ENCODE results near the gene EPHB2. TPM values are rescaled to one million over a fixed set of nuclear protein-coding genes. Genes with fewer than 3 reads are reported as not detected.

Gene EPHB2
- total RNA-seq, 2 donors from 2014 or later, result not detected

DNA sequence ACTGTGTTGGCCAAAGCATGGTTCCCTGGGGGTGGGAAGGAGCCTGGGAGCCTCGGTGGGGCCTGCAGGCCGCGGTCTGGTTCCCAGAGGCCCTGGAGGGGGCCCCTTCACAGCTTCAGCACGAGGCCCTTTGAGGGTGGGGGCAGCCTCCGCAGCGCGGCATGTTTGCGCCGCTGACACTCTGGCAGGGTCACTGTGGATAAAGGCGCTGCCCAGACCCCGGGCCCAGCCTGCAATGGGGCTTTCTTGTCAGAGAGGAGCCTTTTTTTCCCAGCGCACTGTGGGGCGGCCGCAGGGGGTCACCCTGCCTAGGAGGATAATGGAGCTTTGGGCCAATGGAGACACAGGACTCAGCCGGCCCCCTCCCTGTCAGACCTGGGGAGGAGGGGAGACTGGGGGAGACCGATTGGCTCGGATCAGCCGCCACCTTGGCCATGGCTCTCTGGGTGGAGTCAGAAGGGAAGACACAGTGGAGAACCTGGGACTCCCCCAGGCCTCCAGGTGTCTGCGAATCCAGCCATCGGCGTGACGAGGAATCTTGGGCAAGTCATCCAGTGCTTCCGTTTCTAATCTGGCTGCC lies 26.0 kb downstream of the EPHB2 start:
- no peaks in the 10 kb centered on the region for H3K9me3 Mint-ChIP-seq
- H3K36me3 Mint-ChIP-seq, result no peaks in the 10 kb centered on the region
- DNase-seq (ENCODE audit: low spot score in 2 of 2) (no peak), ATAC-seq (no peak)
- no peak overlapping the region for H3K27ac Mint-ChIP-seq

DNA sequence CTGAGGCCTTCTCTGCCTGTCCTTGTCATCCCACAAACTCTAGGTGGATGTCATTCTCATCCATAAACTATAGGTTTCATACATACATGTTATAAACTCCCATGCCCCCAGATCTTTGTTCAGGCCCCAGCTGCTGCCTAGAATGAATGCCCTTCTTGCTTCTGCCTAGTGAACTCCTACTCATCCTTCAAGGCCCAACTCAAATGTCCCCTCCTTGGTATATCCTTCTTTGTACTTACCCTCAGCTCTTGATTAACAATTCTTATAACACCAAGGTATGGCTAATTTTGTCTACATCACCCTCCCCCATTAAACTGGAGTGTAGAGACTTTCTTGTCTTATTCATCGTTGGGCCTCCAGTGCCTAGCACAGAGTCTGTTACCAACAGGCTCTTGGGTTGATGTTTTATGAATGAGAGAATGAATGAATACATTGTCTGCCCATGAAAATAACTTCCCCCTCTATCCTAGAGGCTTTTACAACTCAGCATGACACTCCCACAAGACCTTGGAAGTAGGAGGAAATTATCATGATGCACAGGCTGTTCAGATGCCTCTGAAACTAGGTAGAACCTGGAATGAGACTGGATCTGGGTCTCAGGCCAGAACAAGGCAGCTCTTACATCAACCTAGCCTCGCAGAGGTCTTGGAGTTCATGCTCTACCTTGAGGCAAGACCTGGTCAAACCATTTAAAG lies 26.9 kb downstream of the EPHB2 start:
- DNase-seq (ENCODE audit: low spot score in 2 of 2) (no peak), ATAC-seq (no peak)
- Mint-ChIP-seq H3K36me3 (no peaks in the 10 kb centered on the region), H3K9me3 (no peaks in the 10 kb centered on the region), H3K27ac (peak overlapping the region in 1 of 2 donors; percentile 27)

DNA sequence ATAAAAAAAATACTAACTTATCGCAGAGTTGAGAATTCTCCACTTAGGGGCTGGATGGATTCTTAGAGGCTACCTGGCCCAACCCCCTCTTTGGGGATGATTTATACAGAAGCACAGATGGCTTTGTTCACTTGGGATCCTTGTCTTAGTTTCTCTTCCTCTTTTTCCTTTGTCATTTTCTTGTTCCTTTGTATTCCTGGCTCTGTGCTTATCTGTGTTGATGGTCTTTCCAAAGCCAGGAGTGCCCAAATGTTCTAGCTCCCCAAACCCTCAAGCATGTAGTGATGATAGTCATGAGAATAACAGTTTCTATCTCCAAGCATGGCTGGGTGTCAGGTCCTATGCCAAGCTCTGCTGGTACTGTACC lies 27.4 kb downstream of the EPHB2 start:
- no peak for DNase-seq (ENCODE audit: low spot score in 2 of 2)
- H3K36me3 Mint-ChIP-seq, result no peaks in the 10 kb centered on the region
- no peaks in the 10 kb centered on the region for H3K9me3 Mint-ChIP-seq
- no peak for ATAC-seq
- H3K27ac Mint-ChIP-seq, result no peak overlapping the region

DNA sequence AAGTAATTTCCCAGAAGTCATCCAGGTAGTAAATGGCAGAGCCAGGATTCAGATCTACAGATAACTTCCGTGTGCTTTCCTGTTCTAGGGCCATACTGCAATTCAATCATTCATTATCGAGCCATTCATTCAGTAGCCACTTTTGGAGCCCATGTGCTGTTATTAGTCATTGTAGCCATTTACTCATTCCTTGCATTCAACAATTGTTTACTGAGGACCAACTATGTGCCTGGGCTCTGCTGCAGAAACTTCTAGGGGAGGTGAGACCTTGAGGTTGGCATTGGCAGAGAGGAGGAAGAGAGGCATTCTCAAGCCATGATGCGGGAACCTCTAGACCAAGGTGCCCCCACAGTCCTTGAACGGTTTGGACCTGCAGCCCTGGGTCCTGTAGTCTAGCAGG lies 27.9 kb downstream of the EPHB2 start:
- H3K27ac Mint-ChIP-seq, result no peak overlapping the region
- H3K36me3 Mint-ChIP-seq, result no peaks in the 10 kb centered on the region
- peak in 1 of 2 donors; percentile 35 for ATAC-seq
- no peak for DNase-seq (ENCODE audit: low spot score in 2 of 2)
- no peaks in the 10 kb centered on the region for H3K9me3 Mint-ChIP-seq

DNA sequence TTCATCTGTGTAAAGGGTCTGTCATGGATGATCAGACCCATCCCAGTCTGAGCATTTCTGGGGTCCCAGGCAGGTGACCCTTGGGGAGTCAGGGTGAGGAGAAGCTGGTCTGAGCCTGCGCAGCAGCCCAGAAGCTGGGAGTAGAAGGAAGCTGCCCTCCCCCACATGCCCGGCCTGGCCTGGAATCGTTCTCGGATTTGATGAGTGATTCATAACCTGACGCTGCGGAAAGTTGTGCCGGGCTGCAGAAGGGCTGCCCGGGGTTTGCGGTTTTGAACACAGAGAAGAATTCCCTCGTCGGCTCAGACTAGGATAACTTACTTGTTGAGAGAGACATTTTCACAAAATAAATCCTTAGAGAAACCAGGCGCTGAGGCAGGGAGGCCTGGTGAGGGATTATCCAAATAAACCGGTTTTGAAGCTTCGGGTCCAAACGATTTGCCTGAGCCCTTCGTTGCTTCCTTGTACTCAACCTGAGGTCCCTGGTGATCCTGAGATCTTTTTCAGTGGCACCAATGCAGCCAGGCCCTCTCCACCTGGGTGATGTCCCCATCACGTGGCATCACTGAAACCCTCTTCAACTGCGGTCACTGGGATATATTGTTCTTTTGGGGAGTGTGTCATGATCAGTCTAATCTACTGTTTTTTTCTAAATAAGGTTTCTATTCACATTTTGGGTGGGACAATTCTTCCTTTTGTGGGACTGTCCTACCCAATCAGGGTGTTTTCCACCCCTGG lies 29.2 kb downstream of the EPHB2 start:
- no peak overlapping the region for H3K27ac Mint-ChIP-seq
- ATAC-seq, result no peak
- no peaks in the 10 kb centered on the region for H3K36me3 Mint-ChIP-seq
- DNase-seq (ENCODE audit: low spot score in 2 of 2), result no peak
- H3K9me3 Mint-ChIP-seq, result no peaks in the 10 kb centered on the region

DNA sequence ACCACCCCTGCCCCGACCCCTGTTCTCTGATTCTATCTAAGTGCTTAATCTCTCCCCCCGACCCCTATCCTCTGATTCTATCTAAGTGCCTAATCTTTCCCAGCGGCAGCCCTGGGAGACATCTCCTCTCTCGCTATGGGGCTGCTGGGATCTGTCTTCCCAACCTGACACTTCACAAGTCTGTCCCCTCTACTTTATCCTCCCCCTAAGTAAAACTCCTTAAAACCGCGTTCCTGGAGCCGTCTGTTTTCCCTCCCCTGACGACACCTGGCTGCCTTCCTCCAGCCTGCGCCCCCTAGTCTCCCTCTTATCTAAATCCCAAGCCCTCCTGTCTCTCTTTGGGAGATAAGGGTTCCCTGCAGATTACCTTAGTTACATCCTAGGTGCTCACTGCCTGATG lies 30.5 kb downstream of the EPHB2 start:
- no peak for ATAC-seq
- H3K27ac Mint-ChIP-seq, result no peak overlapping the region
- DNase-seq (ENCODE audit: low spot score in 2 of 2), result no peak
- no peaks in the 10 kb centered on the region for H3K36me3 Mint-ChIP-seq
- H3K9me3 Mint-ChIP-seq, result no peaks in the 10 kb centered on the region

DNA sequence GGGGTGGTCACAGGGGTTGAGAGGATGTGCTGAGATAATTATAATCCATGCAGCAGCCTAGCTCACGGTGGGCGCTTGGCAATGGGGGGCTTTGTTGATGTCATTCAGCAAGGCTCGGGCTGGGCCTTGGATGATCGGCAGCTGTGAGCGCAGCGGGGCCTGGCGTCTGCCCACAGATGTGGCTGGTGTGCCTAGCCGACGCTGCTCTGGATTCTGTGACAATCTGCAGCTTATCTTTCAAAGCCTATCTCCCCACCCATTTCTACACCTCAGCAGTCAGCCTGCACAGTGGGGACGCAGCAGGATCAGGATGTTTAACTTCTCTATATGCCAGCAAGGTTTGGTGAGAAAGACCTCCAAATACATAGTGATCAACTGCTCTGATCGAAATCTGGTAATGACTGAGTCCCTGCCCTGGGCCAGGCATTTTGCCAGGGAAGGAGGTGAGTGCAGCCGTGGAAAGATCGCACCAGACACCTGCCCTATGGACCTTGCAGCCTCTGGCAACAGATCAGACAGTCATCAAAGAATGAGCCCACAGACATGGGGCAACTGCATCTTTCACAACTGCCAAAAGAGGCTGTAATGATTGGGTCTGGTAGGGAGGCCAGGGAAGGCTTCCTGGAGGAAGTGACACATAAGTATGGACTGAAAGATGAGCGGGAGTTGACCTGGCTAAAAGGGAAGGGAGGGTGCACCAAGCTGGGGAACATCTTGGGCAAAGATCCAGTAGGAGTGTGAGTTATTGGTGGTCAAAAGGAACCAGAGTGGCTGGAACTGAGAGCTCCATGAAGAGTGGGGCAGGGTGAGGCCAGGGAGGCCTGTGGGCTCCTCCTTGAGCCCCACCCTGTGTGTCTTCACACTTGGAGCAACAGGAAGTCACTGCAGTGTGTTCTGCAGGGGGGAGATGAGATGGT lies 35.3 kb downstream of the EPHB2 start:
- Mint-ChIP-seq H3K36me3 (no peaks in the 10 kb centered on the region), H3K9me3 (no peaks in the 10 kb centered on the region), H3K27ac (no peak overlapping the region)
- ATAC-seq (no peak), DNase-seq (ENCODE audit: low spot score in 2 of 2) (no peak)

DNA sequence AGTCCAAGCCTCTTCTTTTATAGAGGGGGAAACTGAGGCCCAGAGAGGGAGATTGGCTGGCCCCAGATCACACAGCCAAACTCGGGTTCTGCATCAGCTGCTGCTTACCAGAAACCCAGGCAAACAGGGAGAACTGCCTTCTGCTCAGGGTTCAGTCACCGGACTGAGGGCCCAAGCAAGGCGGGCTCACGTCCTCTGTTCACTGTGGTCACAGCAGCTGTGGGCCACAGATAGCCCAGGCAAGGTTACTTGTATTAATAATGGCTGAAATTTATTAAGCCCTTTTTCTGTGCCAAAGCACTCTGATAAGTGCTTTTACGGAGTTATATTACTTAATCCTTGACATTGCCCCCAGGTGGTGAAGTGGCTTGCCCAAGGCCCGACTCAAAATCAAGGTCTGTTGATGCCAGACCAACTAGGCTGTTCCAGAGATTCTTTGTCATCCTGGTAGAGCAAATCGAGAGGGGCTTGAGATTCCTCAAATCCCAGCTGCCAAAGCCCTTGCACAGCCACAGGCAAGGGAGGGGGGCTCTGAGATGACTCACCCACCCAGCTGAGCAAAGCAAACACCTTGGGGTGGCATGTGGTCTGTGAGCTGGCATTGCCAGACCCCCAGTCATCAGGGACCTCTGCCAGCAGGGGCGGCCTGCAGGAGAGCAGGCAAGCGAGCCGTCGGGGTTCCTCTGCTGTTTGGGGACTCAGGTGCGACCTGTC lies 36.5 kb downstream of the EPHB2 start:
- Mint-ChIP-seq H3K9me3 (no peaks in the 10 kb centered on the region), H3K27ac (no peak overlapping the region), H3K36me3 (no peaks in the 10 kb centered on the region)
- DNase-seq (ENCODE audit: low spot score in 2 of 2), result no peak
- no peak for ATAC-seq

DNA sequence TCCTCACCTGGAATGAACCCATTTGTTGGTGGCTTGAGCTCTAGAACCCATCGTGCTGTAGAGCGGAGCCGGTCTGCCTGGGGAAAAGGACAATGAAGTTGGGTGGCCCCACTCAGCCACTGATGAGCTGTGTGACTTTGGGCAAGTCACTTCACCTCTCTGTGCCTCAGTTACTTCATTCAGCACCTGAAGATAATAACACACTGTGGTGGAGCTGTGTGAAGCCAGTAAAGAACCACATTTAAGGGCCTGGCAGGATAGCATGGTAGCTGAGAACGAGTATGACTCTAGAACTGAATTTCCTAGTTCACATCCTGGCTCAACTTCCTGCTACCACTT lies 37.1 kb downstream of the EPHB2 start:
- no peak for DNase-seq (ENCODE audit: low spot score in 2 of 2)
- no peak for ATAC-seq
- Mint-ChIP-seq H3K9me3 (no peaks in the 10 kb centered on the region), H3K36me3 (no peaks in the 10 kb centered on the region), H3K27ac (no peak overlapping the region)

DNA sequence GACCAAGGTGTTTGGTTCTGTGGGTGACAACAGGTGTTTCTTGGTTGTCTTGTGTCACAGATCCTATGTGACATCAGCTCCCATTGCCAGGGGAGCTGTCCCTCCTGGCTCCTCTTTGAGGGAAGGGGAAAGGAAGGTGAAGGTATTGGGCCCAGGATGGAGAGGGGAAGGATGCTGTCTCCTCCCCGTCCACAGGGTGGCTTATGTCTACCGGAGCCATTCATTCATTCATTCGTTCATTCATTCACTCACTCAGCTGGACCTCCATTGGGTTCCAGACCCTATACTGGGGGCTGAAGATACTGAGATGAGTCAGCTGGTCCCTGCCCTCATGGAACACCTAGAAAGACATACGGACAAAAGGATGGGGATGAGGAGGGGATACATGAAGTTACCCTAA lies 38.9 kb downstream of the EPHB2 start:
- H3K36me3 Mint-ChIP-seq, result no peaks in the 10 kb centered on the region
- ATAC-seq (no peak), DNase-seq (ENCODE audit: low spot score in 2 of 2) (no peak)
- no peaks in the 10 kb centered on the region for H3K9me3 Mint-ChIP-seq
- peak overlapping the region; percentile 59 to 78 for H3K27ac Mint-ChIP-seq

DNA sequence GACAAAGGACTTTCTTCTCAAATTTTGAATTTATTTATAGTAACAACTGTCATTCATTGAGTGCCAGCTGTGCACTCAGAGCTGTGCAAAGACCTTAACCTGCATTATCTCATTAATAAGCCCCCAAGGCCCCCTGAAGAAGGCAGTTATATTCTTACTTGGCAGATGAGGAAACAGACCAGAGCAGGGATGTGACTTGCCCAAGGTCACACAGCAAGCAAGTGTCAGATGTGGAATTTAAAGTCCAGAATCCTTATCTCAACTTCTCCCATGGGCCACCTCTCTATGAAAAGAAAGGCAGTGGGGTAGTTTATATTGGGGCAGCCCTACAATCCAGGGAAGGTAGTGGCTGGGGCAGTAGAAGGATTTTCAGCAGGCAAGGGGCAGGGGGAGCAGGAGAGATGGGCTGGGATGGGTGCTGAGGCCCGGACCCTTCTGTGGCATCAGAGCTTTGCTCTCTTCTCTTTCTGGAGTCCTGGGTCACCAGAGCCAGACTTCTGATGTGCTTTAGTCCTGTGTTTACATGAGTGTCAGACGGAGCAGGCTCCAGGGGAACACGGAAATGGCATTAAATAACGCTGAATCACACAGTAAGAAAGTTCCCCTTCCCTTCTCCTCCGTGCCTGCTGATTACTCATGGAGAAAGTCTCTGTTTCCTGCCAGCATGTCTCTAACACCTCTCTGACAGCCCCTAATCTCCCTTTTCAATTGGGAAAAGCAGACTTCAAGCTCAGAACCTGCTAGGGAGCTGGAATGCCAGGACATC lies 39.5 kb downstream of the EPHB2 start:
- DNase-seq (ENCODE audit: low spot score in 2 of 2) (no peak), ATAC-seq (peak; percentile 75 to 89)
- no peaks in the 10 kb centered on the region for H3K36me3 Mint-ChIP-seq
- no peaks in the 10 kb centered on the region for H3K9me3 Mint-ChIP-seq
- peak overlapping the region; percentile 59 to 78 for H3K27ac Mint-ChIP-seq

DNA sequence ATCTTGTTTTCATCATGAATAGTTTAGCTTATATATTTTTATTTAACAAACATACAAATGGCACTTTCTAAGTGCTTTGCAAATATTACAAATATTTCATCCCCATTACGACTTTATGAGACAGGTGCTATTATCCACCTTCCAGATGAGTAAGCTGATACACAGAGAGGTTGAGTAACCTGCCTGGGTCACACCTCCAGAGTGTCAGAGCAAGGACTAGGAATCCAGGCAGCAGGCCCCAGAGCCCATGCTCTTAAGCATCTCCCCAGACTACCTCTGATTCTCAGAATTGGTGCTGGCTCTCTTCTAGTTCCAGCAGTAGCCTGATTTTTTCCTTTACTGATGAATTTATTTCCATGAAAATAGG lies 40.0 kb downstream of the EPHB2 start:
- DNase-seq (ENCODE audit: low spot score in 2 of 2), result no peak
- H3K27ac Mint-ChIP-seq, result peak overlapping the region in 1 of 2 donors; percentile 78
- H3K36me3 Mint-ChIP-seq, result no peaks in the 10 kb centered on the region
- ATAC-seq, result peak; percentile 47 to 49
- H3K9me3 Mint-ChIP-seq, result no peaks in the 10 kb centered on the region

DNA sequence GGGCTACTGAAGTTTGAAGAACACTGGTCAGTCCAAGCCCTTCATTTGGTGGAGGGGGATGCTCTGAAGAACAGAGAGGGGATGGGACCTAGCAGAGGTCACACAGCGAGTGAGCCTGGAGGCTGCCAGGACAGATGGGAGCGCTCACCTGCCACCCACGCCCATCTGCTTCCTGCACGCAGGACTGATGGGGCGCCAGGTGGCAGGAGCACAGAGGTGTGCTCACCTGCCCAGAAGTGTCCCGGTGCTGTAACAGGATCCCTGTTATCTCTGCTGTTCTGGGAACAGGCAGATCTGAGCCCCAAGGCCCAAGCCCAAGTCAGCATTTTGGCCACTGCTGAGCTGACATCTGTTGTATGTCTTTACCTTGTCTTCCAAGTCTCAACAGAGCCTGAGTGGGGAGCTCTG lies 40.5 kb downstream of the EPHB2 start:
- no peak for ATAC-seq
- no peak for DNase-seq (ENCODE audit: low spot score in 2 of 2)
- Mint-ChIP-seq H3K36me3 (no peaks in the 10 kb centered on the region), H3K9me3 (no peaks in the 10 kb centered on the region), H3K27ac (no peak overlapping the region)

DNA sequence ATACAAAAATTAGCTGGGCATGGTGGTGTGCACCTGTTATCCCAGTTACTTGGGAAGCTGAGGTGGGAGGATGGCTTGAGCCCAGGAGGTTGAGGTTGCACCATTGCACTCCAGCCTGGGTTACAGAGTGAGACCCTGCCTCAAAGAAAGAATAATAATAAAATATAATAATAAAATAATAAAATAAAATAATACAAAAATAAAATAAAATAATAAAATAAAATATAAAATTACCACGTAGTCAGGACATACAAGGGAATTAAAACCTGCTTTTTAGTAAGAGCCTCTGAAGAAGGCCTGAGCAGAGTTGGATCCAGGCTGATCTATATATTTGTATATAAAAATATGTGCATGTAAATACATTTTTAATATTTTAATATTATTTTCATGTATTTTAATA lies 41.7 kb downstream of the EPHB2 start:
- ATAC-seq (no peak), DNase-seq (ENCODE audit: low spot score in 2 of 2) (no peak)
- Mint-ChIP-seq H3K36me3 (no peaks in the 10 kb centered on the region), H3K27ac (no peak overlapping the region), H3K9me3 (no peaks in the 10 kb centered on the region)

DNA sequence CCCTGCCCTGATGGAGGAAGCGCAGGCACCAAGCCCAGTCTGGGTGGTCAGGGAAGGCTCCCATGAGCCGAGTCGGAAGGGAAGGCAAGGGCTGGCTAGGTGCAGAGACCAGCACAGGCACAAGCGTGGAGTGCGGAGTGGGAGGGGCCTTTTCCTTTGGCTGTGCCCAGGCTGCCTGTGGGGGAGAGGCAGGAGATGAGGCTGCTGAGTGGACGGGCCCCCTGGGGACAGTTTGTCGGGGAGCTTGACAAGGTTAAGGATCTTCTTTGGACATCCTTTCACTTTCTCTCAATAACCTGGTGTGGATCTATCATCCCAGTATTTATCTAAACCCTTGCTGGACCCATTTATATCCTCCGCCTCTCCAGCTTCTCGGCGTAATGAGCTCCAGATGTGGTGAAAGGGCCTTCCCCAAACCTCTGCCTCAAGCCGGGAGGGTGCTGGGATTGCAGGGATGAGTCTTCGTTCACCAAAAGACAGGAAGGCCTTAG lies 42.9 kb downstream of the EPHB2 start:
- Mint-ChIP-seq H3K27ac (no peak overlapping the region), H3K36me3 (no peaks in the 10 kb centered on the region), H3K9me3 (no peaks in the 10 kb centered on the region)
- ATAC-seq, result no peak
- DNase-seq (ENCODE audit: low spot score in 2 of 2), result no peak

Data from activated naive CD4-positive, alpha-beta T cell treated with anti-CD3 and anti-CD28 coated beads, Interleukin-2, amount 50 U/mL, for 72 hours (primary cell).